ENCODE data around the gene ASB9.
"Not testable (repeated sequence)": the region's sequence is repeated elsewhere in the genome, so short reads cannot be mapped to it uniquely, and the experiment has no call there.

Gene ASB9

GRCh38 chrX:15269618-15270521, at the start of gene ASB9:
Gene ASB9, minus strand, starts transcription at chrX:15270083. Its CDS starts 209 bp downstream, at chrX:15269874.
- DNase-seq = no peak

GRCh38 chrX:15319075-15319474, 49.2 kb upstream of the ASB9 start:
- no peak for DNase-seq

GRCh38 chrX:15315509-15315908, 45.6 kb upstream of the ASB9 start, which contains the start of gene ASB11:
Gene ASB11, minus strand, starts transcription at chrX:15315640. Its CDS starts 35 bp downstream, at chrX:15315605.
- no peak for DNase-seq

GRCh38 chrX:15314472-15314871, 44.6 kb upstream of the ASB9 start:
- no peak for DNase-seq

GRCh38 chrX:15311119-15311518, 41.2 kb upstream of the ASB9 start:
- no peak for DNase-seq

GRCh38 chrX:15310117-15310516, 40.2 kb upstream of the ASB9 start:
- DNase-seq = no peak

GRCh38 chrX:15305899-15306298, 36.0 kb upstream of the ASB9 start:
- DNase-seq = not testable (repeated sequence)

GRCh38 chrX:15301924-15302323, 32.0 kb upstream of the ASB9 start:
- DNase-seq = peak in 1 of 2 donors; percentile 1

GRCh38 chrX:15299941-15300851, 30.3 kb upstream of the ASB9 start:
- DNase-seq = no peak

- DNase-seq = no peak
These were observed 28.9 kb upstream of the ASB9 start for GRCh38 chrX:15298780-15299179.

- DNase-seq = no peak
These were observed 28.3 kb upstream of the ASB9 start for GRCh38 chrX:15298201-15298600.

GRCh38 chrX:15293451-15293850, 23.6 kb upstream of the ASB9 start:
- DNase-seq = no peak

- no peak for DNase-seq
These were observed 23.0 kb upstream of the ASB9 start for GRCh38 chrX:15292861-15293260.

- no peak for DNase-seq
These were observed 7.7 kb upstream of the ASB9 start for GRCh38 chrX:15277604-15278003.

GRCh38 chrX:15274946-15275345, 5.1 kb upstream of the ASB9 start:
- DNase-seq = no peak

- not testable (repeated sequence) for DNase-seq
These were observed 3.4 kb upstream of the ASB9 start for GRCh38 chrX:15273275-15273674.

GRCh38 chrX:15271757-15272156, 1.9 kb upstream of the ASB9 start:
- no peak for DNase-seq

- no peak for DNase-seq
These were observed 763 bp downstream of the ASB9 start for GRCh38 chrX:15269120-15269519.

GRCh38 chrX:15254852-15255251, 15.0 kb downstream of the ASB9 start:
- no peak for DNase-seq

GRCh38 chrX:15245896-15246295, 24.0 kb downstream of the ASB9 start:
- no peak for DNase-seq

GRCh38 chrX:15244421-15244820, 25.5 kb downstream of the ASB9 start:
- no peak for DNase-seq

- peak; percentile 13 to 28 for DNase-seq
These were observed 26.9 kb downstream of the ASB9 start for GRCh38 chrX:15242899-15243555.

- no peak for DNase-seq
These were observed 28.6 kb downstream of the ASB9 start for GRCh38 chrX:15241301-15241700.
